ENCODE results near the gene TNFAIP8.
"Not testable (repeated sequence)": the region's sequence is repeated elsewhere in the genome, so short reads cannot be mapped to it uniquely, and the experiment has no call there.

The TNFAIP8 gene

GRCh38 chr5:119414124-119414734, 58.4 kb downstream of the TNFAIP8 start:
- H2AK5ac ChIP-seq (ENCODE audit: low read length); H2BK120ac ChIP-seq (ENCODE audit: low read depth, low read length); H3K9ac ChIP-seq (ENCODE audit: low read length); H3K36me3 ChIP-seq (ENCODE audit: control insufficient read depth, insufficient read depth, low read length); H3K4ac ChIP-seq (ENCODE audit: low read depth, low read length); H2BK5ac ChIP-seq (ENCODE audit: low read length); H3K4me3 ChIP-seq (ENCODE audit: low read length); H4K8ac ChIP-seq (ENCODE audit: low read depth, low read length); H3K4me2 ChIP-seq (ENCODE audit: low read length); H3K23ac ChIP-seq (ENCODE audit: low read length); H3K18ac ChIP-seq (ENCODE audit: low read length); H3K27ac ChIP-seq (ENCODE audit: low read depth, low read length); H4K5ac ChIP-seq (ENCODE audit: low read length); H3K56ac ChIP-seq (ENCODE audit: low read length); H3K79me2 ChIP-seq (ENCODE audit: control insufficient read depth, insufficient read depth, low read length); H2BK15ac ChIP-seq (replicated peaks; ENCODE audit: low read depth); H3K79me1 ChIP-seq (ENCODE audit: low read length); DNase-seq; H3K27me3 ChIP-seq (ENCODE audit: insufficient read depth, low read length, poor library complexity): not testable (repeated sequence)
- H3K4me1 ChIP-seq (ENCODE audit: control insufficient read depth, low read depth, low read length) = peaks cover 13% of the 10 kb centered on the region
- WGBS (ENCODE audit: extremely low coverage, insufficient coverage, low lambda C conversion rate) = no CpG with 5 or more reads among the region's 13 CpGs

GRCh38 chr5:119417891-119418605, 62.2 kb downstream of the TNFAIP8 start:
- WGBS (ENCODE audit: extremely low coverage, insufficient coverage, low lambda C conversion rate) = no CpG with 5 or more reads among the region's 5 CpGs
- peak overlapping the region; percentile 14 for H2BK5ac ChIP-seq (ENCODE audit: low read length)

GRCh38 chr5:119418606-119419100, 62.8 kb downstream of the TNFAIP8 start:
- Histone ChIP-seq H4K8ac (ENCODE audit: low read depth, low read length) (no peak overlapping the region), H4K5ac (ENCODE audit: low read length) (no peak overlapping the region), H3K4me3 (ENCODE audit: low read length) (no peak overlapping the region), H3K9ac (ENCODE audit: low read length) (no peak overlapping the region), H3K4ac (ENCODE audit: low read depth, low read length) (no peak overlapping the region), H2BK5ac (ENCODE audit: low read length) (no peak overlapping the region), H3K79me1 (ENCODE audit: low read length) (no peaks in the 10 kb centered on the region), H2AK5ac (ENCODE audit: low read length) (no peak overlapping the region), H3K36me3 (ENCODE audit: control insufficient read depth, insufficient read depth, low read length) (no peaks in the 10 kb centered on the region), H2BK15ac (replicated peaks; ENCODE audit: low read depth) (no peak overlapping the region), H3K4me1 (ENCODE audit: control insufficient read depth, low read depth, low read length) (peaks cover 6% of the 10 kb centered on the region), H3K4me2 (ENCODE audit: low read length) (no peak overlapping the region), H3K18ac (ENCODE audit: low read length) (no peak overlapping the region), H2BK120ac (ENCODE audit: low read depth, low read length) (no peak overlapping the region), H3K27ac (ENCODE audit: low read depth, low read length) (no peak overlapping the region), H3K56ac (ENCODE audit: low read length) (peak overlapping the region; percentile 27), H3K27me3 (ENCODE audit: insufficient read depth, low read length, poor library complexity) (no peaks in the 10 kb centered on the region), H3K23ac (ENCODE audit: low read length) (no peak overlapping the region), H3K79me2 (ENCODE audit: control insufficient read depth, insufficient read depth, low read length) (no peaks in the 10 kb centered on the region)
- DNase-seq = peak; percentile 63
- WGBS (ENCODE audit: extremely low coverage, insufficient coverage, low lambda C conversion rate) = no CpG with 5 or more reads among the region's 2 CpGs

More at GRCh38 chr5:119417891-119418605, 62.2 kb downstream of the TNFAIP8 start:
- H3K27ac ChIP-seq (ENCODE audit: low read depth, low read length) = no peak overlapping the region
- no peak overlapping the region for H3K9ac ChIP-seq (ENCODE audit: low read length)
- no peaks in the 10 kb centered on the region for H3K79me1 ChIP-seq (ENCODE audit: low read length)
- H3K4me3 ChIP-seq (ENCODE audit: low read length) = no peak overlapping the region
- no peak overlapping the region for H4K5ac ChIP-seq (ENCODE audit: low read length)
- H3K4me1 ChIP-seq (ENCODE audit: control insufficient read depth, low read depth, low read length) = peaks cover 6% of the 10 kb centered on the region
- no peak overlapping the region for H3K18ac ChIP-seq (ENCODE audit: low read length)
- H3K23ac ChIP-seq (ENCODE audit: low read length) = no peak overlapping the region
- no peaks in the 10 kb centered on the region for H3K79me2 ChIP-seq (ENCODE audit: control insufficient read depth, insufficient read depth, low read length)
- H4K8ac ChIP-seq (ENCODE audit: low read depth, low read length) = no peak overlapping the region
- no peak overlapping the region for H3K4me2 ChIP-seq (ENCODE audit: low read length)
- no peak overlapping the region for H3K4ac ChIP-seq (ENCODE audit: low read depth, low read length)
- no peaks in the 10 kb centered on the region for H3K27me3 ChIP-seq (ENCODE audit: insufficient read depth, low read length, poor library complexity)
- DNase-seq = peak; percentile 59
- peak overlapping the region; percentile 45 for H3K56ac ChIP-seq (ENCODE audit: low read length)
- H3K36me3 ChIP-seq (ENCODE audit: control insufficient read depth, insufficient read depth, low read length) = no peaks in the 10 kb centered on the region
- H2AK5ac ChIP-seq (ENCODE audit: low read length) = peak overlapping the region; percentile 10
- no peak overlapping the region for H2BK15ac ChIP-seq (replicated peaks; ENCODE audit: low read depth)
- H2BK120ac ChIP-seq (ENCODE audit: low read depth, low read length) = no peak overlapping the region

- Histone ChIP-seq H2BK15ac (replicated peaks; ENCODE audit: low read depth) (no peak overlapping the region), H4K5ac (ENCODE audit: low read length) (no peak overlapping the region), H3K18ac (ENCODE audit: low read length) (no peak overlapping the region), H3K27ac (ENCODE audit: low read depth, low read length) (no peak overlapping the region), H3K9ac (ENCODE audit: low read length) (no peak overlapping the region), H2BK5ac (ENCODE audit: low read length) (no peak overlapping the region), H3K27me3 (ENCODE audit: insufficient read depth, low read length, poor library complexity) (no peaks in the 10 kb centered on the region), H3K23ac (ENCODE audit: low read length) (no peak overlapping the region), H2BK120ac (ENCODE audit: low read depth, low read length) (no peak overlapping the region), H3K79me2 (ENCODE audit: control insufficient read depth, insufficient read depth, low read length) (no peaks in the 10 kb centered on the region), H2AK5ac (ENCODE audit: low read length) (no peak overlapping the region), H3K4me3 (ENCODE audit: low read length) (no peak overlapping the region), H3K4me2 (ENCODE audit: low read length) (no peak overlapping the region), H3K36me3 (ENCODE audit: control insufficient read depth, insufficient read depth, low read length) (no peaks in the 10 kb centered on the region), H3K4ac (ENCODE audit: low read depth, low read length) (no peak overlapping the region), H3K56ac (ENCODE audit: low read length) (no peak overlapping the region), H3K4me1 (ENCODE audit: control insufficient read depth, low read depth, low read length) (peaks cover 6% of the 10 kb centered on the region), H4K8ac (ENCODE audit: low read depth, low read length) (no peak overlapping the region), H3K79me1 (ENCODE audit: low read length) (no peaks in the 10 kb centered on the region)
- peak; percentile 54 for DNase-seq
- no CpG with 5 or more reads among the region's 3 CpGs for WGBS (ENCODE audit: extremely low coverage, insufficient coverage, low lambda C conversion rate)
Measured at GRCh38 chr5:119420169-119420568, 64.3 kb downstream of the TNFAIP8 start.

GRCh38 chr5:119426057-119426456, 70.2 kb downstream of the TNFAIP8 start:
- Histone ChIP-seq H4K5ac (ENCODE audit: low read length) (no peak overlapping the region), H3K36me3 (ENCODE audit: control insufficient read depth, insufficient read depth, low read length) (no peaks in the 10 kb centered on the region), H2BK5ac (ENCODE audit: low read length) (peak overlapping the region; percentile 37), H3K4me2 (ENCODE audit: low read length) (no peak overlapping the region), H2BK15ac (replicated peaks; ENCODE audit: low read depth) (no peak overlapping the region), H4K8ac (ENCODE audit: low read depth, low read length) (no peak overlapping the region), H3K27me3 (ENCODE audit: insufficient read depth, low read length, poor library complexity) (no peaks in the 10 kb centered on the region), H3K4me3 (ENCODE audit: low read length) (no peak overlapping the region), H2AK5ac (ENCODE audit: low read length) (no peak overlapping the region), H3K79me1 (ENCODE audit: low read length) (no peaks in the 10 kb centered on the region), H3K27ac (ENCODE audit: low read depth, low read length) (no peak overlapping the region), H3K79me2 (ENCODE audit: control insufficient read depth, insufficient read depth, low read length) (no peaks in the 10 kb centered on the region), H3K9ac (ENCODE audit: low read length) (no peak overlapping the region), H3K4me1 (ENCODE audit: control insufficient read depth, low read depth, low read length) (peaks cover 3% of the 10 kb centered on the region), H3K4ac (ENCODE audit: low read depth, low read length) (no peak overlapping the region), H2BK120ac (ENCODE audit: low read depth, low read length) (no peak overlapping the region), H3K23ac (ENCODE audit: low read length) (no peak overlapping the region), H3K18ac (ENCODE audit: low read length) (peak overlapping the region; percentile 16), H3K56ac (ENCODE audit: low read length) (no peak overlapping the region)
- no CpG with 5 or more reads among the region's 3 CpGs for WGBS (ENCODE audit: extremely low coverage, insufficient coverage, low lambda C conversion rate)
- no peak for DNase-seq

All from mesendoderm (in vitro differentiated cells).